Activated CD8-positive, alpha-beta memory T cell treated with anti-CD3 and anti-CD28 coated beads, Interleukin-2, amount 10 ng/mL, durations not matched to agents 7 days and 5 days (primary cell): Measurements from ENCODE around the gene ZFAND4. TPM values are rescaled to one million over a fixed set of nuclear protein-coding genes. Genes with fewer than 3 reads are reported as not detected.
"Not testable (repeated sequence)": the region's sequence is repeated elsewhere in the genome, so short reads cannot be mapped to it uniquely, and the experiment has no call there.

ENCODE experiments used
- ATAC-seq: fragments of 150-1000 bp; cut with Tn5 transposase; one replicate; pipeline ENCODE4 v1.10.0; 2021; ENCODE audit warnings: moderate library complexity
- CTCF ChIA-PET: fragments of 350-600 bp; sonication (Branson Sonifier 250); formaldehyde crosslinking; loops from one replicate; lab custom pipeline; 2021; ENCODE audit warnings: antibody characterized with exemption; lab: Charles Lee
- DNase-seq: peaks from one replicate; pipeline ENCODE4 v3.0.0-alpha.2; 2020
- H3K27ac Mint-ChIP-seq: one replicate; pipeline ENCODE4 v1.8.0; 2021; ENCODE audit warnings: mild to moderate bottlenecking, mixed read lengths
- H3K27me3 Mint-ChIP-seq: one replicate; pipeline ENCODE4 v1.8.0; 2021; ENCODE audit warnings: mixed read lengths
- H3K36me3 Mint-ChIP-seq: one replicate; pipeline ENCODE4 v1.8.0; 2021; ENCODE audit warnings: mild to moderate bottlenecking, mixed read lengths
- H3K4me1 Mint-ChIP-seq: one replicate; pipeline ENCODE4 v1.8.0; 2021; ENCODE audit warnings: mixed read lengths
- H3K4me3 Mint-ChIP-seq: one replicate; pipeline ENCODE4 v1.8.0; 2021; ENCODE audit warnings: mild to moderate bottlenecking, moderate library complexity, mixed read lengths
- H3K9me3 Mint-ChIP-seq: one replicate; pipeline ENCODE4 v1.8.0; 2022; ENCODE audit warnings: low read depth, mixed read lengths
- total RNA-seq, 2 experiments: library from RNA; stranded (reverse); gene quantifications; one replicate each; pipeline ENCODE4 v1.2.3, GENCODE V29; 2021

ZFAND4 gene
- total RNA-seq, 2 experiments from 2014 or later = 15.7 to 21.1 TPM

GRCh38 chr10:45580371-45581215 lies 92.0 kb downstream of the ZFAND4 start:
- Mint-ChIP-seq H3K36me3 (peaks cover 11% of the 10 kb centered on the region), H3K27ac (peak overlapping the region; percentile 94), H3K9me3 (peaks cover 3% of the 10 kb centered on the region), H3K27me3 (no peaks in the 10 kb centered on the region), H3K4me1 (peaks cover 30% of the 10 kb centered on the region), H3K4me3 (peak overlapping the region; percentile 84)
- CTCF ChIA-PET = interaction anchor here (1.1 to 2.3 kb wide), 8 partner anchors 12 to 330 kb away, joined by 3 to 11 read pairs (median 6); partner anchors contain the start of gene ZFAND4
- ATAC-seq = peak; percentile 77
- DNase-seq = no peak

- CTCF ChIA-PET = interaction anchor here (1.3 kb wide), 1 partner anchor 113 kb away, joined by 3 read pairs; no protein-coding TSS in a partner anchor
- Mint-ChIP-seq H3K9me3 (no peaks in the 10 kb centered on the region), H3K27me3 (no peaks in the 10 kb centered on the region), H3K36me3 (peaks cover 1% of the 10 kb centered on the region), H3K4me1 (peaks cover 30% of the 10 kb centered on the region), H3K27ac (no peak overlapping the region), H3K4me3 (no peak overlapping the region)
- DNase-seq = no peak
- ATAC-seq = no peak
Measured at GRCh38 chr10:45578384-45578971, 94.1 kb downstream of the ZFAND4 start.

DNA sequence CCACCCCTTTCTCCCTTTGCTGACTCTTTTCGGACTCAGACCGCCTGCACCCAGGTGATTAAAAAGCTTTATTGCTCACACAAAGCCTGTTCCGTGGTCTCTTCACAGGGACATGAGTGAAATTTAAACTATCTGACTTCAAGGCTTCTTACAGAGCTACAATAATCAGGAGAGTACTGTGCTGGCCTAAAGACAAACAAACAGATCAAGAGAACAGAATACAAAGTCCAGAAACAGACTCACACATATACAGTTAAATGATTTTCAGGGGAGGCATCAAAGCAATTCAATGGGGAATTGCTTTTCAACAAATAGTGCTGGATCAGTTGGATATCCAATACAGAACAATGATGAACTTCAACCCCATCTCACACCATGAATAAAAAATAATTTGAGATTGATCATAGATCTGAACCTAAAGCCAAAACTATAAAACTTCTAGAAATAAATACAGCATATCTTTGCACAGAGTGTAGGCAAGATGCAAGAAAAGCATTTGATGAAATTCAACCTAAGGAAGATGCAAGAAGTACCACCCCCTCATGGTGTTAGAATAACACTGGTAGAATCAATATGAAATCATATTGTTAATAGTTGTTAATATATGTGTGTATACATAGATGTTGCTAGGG lies 96.5 kb downstream of the ZFAND4 start:
- no peak for ATAC-seq
- Mint-ChIP-seq H3K27ac (no peak overlapping the region), H3K9me3 (no peaks in the 10 kb centered on the region), H3K36me3 (peaks cover 3% of the 10 kb centered on the region), H3K4me1 (peaks cover 21% of the 10 kb centered on the region), H3K27me3 (no peaks in the 10 kb centered on the region), H3K4me3 (no peak overlapping the region)
- CTCF ChIA-PET = no interaction called here
- no peak for DNase-seq

GRCh38 chr10:45575032-45575761 lies 97.4 kb downstream of the ZFAND4 start:
- H3K27ac Mint-ChIP-seq, H3K36me3 Mint-ChIP-seq, ATAC-seq, H3K27me3 Mint-ChIP-seq, H3K4me3 Mint-ChIP-seq, H3K9me3 Mint-ChIP-seq, CTCF ChIA-PET, DNase-seq: not testable (repeated sequence)
- peaks cover 12% of the 10 kb centered on the region for H3K4me1 Mint-ChIP-seq

DNA sequence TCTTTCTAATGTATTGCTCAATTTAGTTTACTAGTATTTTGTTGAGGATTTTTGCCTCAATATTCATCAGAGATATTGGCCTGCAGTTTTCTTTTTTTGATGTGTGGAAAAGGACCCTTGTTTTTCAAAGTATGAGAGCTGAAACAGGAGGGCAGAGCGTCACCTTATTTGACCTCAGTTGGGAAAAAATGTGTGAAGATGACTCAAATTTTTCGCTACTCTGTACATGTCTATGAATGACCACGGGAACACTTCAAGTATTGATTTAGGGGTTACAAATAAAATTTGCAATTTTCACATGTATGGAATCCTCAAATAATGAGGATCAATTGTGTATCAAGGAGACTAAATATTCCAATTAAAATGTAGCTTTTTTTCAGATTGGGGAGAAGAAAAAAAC lies 103.1 kb downstream of the ZFAND4 start:
- Mint-ChIP-seq H3K27me3 (no peaks in the 10 kb centered on the region), H3K27ac (no peak overlapping the region), H3K4me3 (no peak overlapping the region), H3K4me1 (peaks cover 6% of the 10 kb centered on the region), H3K36me3 (peaks cover 4% of the 10 kb centered on the region), H3K9me3 (no peaks in the 10 kb centered on the region)
- ATAC-seq (no peak), DNase-seq (no peak)
- CTCF ChIA-PET = interaction anchor here (0.7 kb wide), 1 partner anchor 370 kb away, joined by 3 read pairs; no protein-coding TSS in a partner anchor

DNA sequence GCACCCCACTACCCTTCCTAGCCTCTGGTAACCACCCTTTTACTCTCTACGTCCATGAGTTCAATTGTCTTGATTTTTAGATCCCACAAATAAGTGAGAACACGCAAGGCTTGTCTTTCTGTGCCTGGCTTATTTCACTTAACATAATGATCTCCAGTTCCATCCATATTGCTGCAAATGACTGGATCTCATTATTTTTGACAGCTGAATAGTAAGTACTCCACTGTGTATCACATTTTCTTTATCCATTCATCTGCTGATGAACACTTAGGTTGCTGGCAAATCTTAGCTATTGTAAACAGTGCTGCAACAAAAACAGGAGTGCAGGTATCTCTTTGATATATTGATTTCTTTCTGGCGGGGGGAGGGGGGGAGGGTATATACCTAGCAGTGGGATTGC lies 106.2 kb downstream of the ZFAND4 start:
- Mint-ChIP-seq H3K4me3 (no peak overlapping the region), H3K9me3 (no peaks in the 10 kb centered on the region), H3K27me3 (no peaks in the 10 kb centered on the region), H3K27ac (no peak overlapping the region), H3K4me1 (peaks cover 18% of the 10 kb centered on the region), H3K36me3 (peaks cover 6% of the 10 kb centered on the region)
- ATAC-seq = no peak
- CTCF ChIA-PET = no interaction called here
- DNase-seq = no peak

Other genes with a start within 250 kb of the ZFAND4 start
- 10 to 100 TPM; 28.2 to 31.3 TPM for gene WASHC2C, start 54.5 kb upstream of the ZFAND4 start, total RNA-seq
- gene AGAP4, start 174.7 kb upstream of the ZFAND4 start, total RNA-seq = 10 to 100 TPM; 20.7 to 22.0 TPM